NCI-H1436 treated with DMSO at 0.1 percent for 48 hours (cell line): ENCODE results near the gene TBC1D3I.

ENCODE experiments used
- DNase-seq: peaks from one replicate; lab custom pipeline; 2025; lab: John Stamatoyannopoulos, UW

The TBC1D3I gene

DNA sequence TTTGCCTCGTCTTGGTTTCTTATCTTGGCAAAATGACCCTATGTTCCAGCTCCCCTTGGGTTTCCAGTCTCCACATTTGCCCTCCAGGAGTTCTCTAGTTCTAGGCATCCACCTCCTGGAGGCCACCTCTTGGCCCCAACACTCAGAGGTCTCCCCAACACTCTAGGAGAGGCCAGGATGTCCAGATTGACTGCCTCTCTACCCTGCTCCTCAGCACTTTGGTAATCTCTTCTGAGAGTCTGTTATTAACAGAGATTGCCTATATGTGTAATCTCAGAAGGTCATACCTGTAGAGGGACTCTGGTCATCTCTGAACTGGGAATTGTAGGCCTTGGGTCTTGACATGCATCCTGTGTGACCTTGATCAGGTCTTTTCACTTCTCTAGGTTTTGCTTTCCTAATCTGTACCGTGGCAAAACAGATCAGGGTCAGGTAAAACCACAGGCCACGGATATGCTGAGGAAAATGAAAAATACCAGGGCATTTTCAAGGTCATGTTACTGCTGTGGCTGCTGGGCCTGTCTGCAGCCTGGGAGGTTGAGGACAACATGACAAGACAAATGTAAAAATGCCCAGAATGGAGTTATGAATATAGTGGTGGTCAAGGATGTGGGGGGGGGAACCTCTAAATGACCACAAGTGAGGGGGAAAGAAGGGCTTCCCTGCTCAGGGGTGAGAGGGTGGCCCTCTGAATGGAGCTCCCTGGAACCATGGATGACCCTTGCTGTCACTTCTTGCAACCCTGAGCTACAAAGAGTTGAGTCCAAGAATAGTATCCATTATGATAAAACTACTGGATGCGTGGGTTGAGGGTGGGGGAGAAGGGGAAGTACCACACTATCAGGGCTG lies 58.5 kb downstream of the TBC1D3I start:
- no peak for DNase-seq

DNA sequence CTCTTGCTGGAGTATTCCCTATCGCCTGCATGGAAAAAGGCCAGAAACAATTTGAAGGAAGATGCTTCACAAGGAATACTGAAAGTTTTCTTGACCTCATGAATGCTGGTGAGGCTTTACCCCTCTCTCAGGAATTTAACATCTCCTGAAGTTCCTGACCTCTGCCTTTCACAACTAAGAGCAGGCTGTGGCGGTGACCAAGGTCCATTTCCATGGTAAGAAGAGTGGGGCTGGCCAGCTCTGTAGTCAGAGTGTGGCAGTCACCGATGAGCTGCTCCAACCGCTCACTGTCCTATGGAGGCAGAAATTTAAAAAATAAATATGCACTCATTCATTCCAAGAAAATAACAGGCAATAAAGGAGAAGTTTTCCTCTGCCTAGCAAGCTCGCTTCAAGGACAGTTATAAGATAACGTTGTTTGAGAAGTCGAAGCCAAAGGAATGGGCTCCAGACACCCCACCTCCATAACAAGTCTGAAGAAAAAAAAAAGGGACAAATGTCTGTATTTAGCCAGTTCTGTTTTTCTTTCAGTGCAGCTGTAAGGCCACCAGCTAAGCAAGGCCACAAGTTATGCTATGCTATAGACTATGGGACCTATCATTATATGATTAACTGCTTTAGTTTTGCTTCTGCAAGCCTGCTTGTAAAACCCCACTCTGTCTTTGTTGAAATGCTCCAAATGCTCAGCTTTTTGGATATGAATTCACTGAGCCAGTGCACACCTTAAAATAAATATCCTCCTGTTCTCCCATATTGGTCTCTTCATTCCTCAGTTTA lies 59.5 kb downstream of the TBC1D3I start:
- DNase-seq, result no peak
